Astrocyte of the spinal cord (primary cell): ENCODE results near the gene CRELD2.

Experiments used
- DNase-seq: peaks from one replicate; pipeline ENCODE4 v3.0.0; 2011; ENCODE audit warnings: low read depth, low spot score
- H3K4me3 ChIP-seq: 2 replicates; pipeline ENCODE4 v1.5.1; 2011; ENCODE audit warnings: low read depth, mild to moderate bottlenecking, low read length, moderate library complexity
- CTCF ChIP-seq: IDR thresholded peaks from 2 replicates; pipeline ENCODE4 v1.5.1; 2012; ENCODE audit warnings: low read depth, mild to moderate bottlenecking, low read length, inconsistent platforms
- in situ Hi-C: cut with HindIII; loops from 2 replicates; pipeline ENCODE4 v1.10.0; 2017; ENCODE audit warnings: low sequenced_read_pairs

Gene CRELD2

GRCh38 chr22:49966774-49967705 lies 48.6 kb downstream of the CRELD2 start:
- in situ Hi-C loops, result no loop called here
- no peak for TF ChIP-seq CTCF
- H3K4me3 ChIP-seq, result no peak overlapping the region
- DNase-seq, result no peak

- no peak for DNase-seq
- no peak overlapping the region for H3K4me3 ChIP-seq
- in situ Hi-C loops, result no loop called here
- TF ChIP-seq CTCF, result no peak
Measured at GRCh38 chr22:49967706-49968208, 49.3 kb downstream of the CRELD2 start.

GRCh38 chr22:49968313-49968830 lies 49.9 kb downstream of the CRELD2 start:
- H3K4me3 ChIP-seq, result no peak overlapping the region
- in situ Hi-C loops, result no loop called here
- DNase-seq, result no peak
- TF ChIP-seq CTCF, result no peak

- in situ Hi-C loops, result no loop called here
- no peak for TF ChIP-seq CTCF
- DNase-seq, result no peak
- H3K4me3 ChIP-seq, result no peak overlapping the region
Measured at GRCh38 chr22:49968831-49969661, 50.6 kb downstream of the CRELD2 start.

GRCh38 chr22:49969751-49970527 lies 51.5 kb downstream of the CRELD2 start:
- H3K4me3 ChIP-seq, result no peak overlapping the region
- in situ Hi-C loops, result no loop called here
- no peak for DNase-seq
- no peak for TF ChIP-seq CTCF
